Left renal pelvis (tissue), 4 donors: ENCODE results near the gene ITK. TPM values are rescaled to one million over a fixed set of nuclear protein-coding genes. Genes with fewer than 3 reads are reported as not detected.
"Not testable (repeated sequence)": the region's sequence is repeated elsewhere in the genome, so short reads cannot be mapped to it uniquely, and the experiment has no call there.

Experiments
- DNase-seq, 4 donors: peaks; one replicate each; pipeline ENCODE4 v3.0.0-alpha.2; 2013; ENCODE audit warnings: low read depth in 4 of 4, low spot score in 3 of 4
- polyA plus RNA-seq, 4 donors: library from polyadenylated mRNA; unstranded; fragments of 120-200 nt; gene quantifications; one replicate each; pipeline ENCODE4 v1.2.1, GENCODE V29; 2013; ENCODE audit not compliant: insufficient read length in 4 of 4

The ITK gene
- polyA plus RNA-seq, 4 donors, result 0.17 to 0.80 (median 0.42) TPM

- DNase-seq, result no peak
Measured at GRCh38 chr5:157236423-157236822, 55.8 kb downstream of the ITK start.

GRCh38 chr5:157241483-157241882, 60.8 kb downstream of the ITK start:
- DNase-seq, result no peak

GRCh38 chr5:157244704-157245103, 64.1 kb downstream of the ITK start:
- DNase-seq, result not testable (repeated sequence)

GRCh38 chr5:157245476-157245875, 64.8 kb downstream of the ITK start:
- no peak for DNase-seq

GRCh38 chr5:157245886-157246285, 65.2 kb downstream of the ITK start:
- DNase-seq, result no peak

- no peak for DNase-seq
Measured at GRCh38 chr5:157247267-157247666, 66.6 kb downstream of the ITK start.

GRCh38 chr5:157248821-157249470, 68.3 kb downstream of the ITK start:
- DNase-seq, result no peak

- no peak for DNase-seq
Measured at GRCh38 chr5:157252711-157253465, 72.2 kb downstream of the ITK start.

GRCh38 chr5:157253547-157253946, 72.9 kb downstream of the ITK start:
- no peak for DNase-seq

GRCh38 chr5:157258450-157258849, 77.8 kb downstream of the ITK start:
- no peak for DNase-seq

GRCh38 chr5:157259699-157260098, 79.1 kb downstream of the ITK start:
- DNase-seq, result no peak

GRCh38 chr5:157263496-157264090, 83.0 kb downstream of the ITK start:
- no peak for DNase-seq

- DNase-seq, result peak in 1 of 4 donors; percentile 55
Measured at GRCh38 chr5:157265714-157266285, 85.2 kb downstream of the ITK start, which contains the start of gene CYFIP2. Gene CYFIP2 (plus strand): TSS chr5:157266123. CDS start chr5:157285362, 19,239 bp downstream.

- no peak for DNase-seq
Measured at GRCh38 chr5:157266286-157267007, 85.8 kb downstream of the ITK start.

GRCh38 chr5:157267025-157267424, 86.4 kb downstream of the ITK start:
- no peak for DNase-seq

GRCh38 chr5:157267761-157268480, 87.3 kb downstream of the ITK start:
- no peak for DNase-seq

- no peak for DNase-seq
Measured at GRCh38 chr5:157269165-157269671, 88.6 kb downstream of the ITK start.

GRCh38 chr5:157269761-157270272, 89.2 kb downstream of the ITK start:
- DNase-seq, result no peak

GRCh38 chr5:157270771-157271170, 90.1 kb downstream of the ITK start:
- DNase-seq, result no peak
